HG03025 (cell line): ENCODE data around the gene SLFN14.
"Not testable (repeated sequence)": the region's sequence is repeated elsewhere in the genome, so short reads cannot be mapped to it uniquely, and the experiment has no call there.

ENCODE experiments used
- ATAC-seq: cut with Tn5 transposase; IDR thresholded peaks from one replicate; pipeline ENCODE4 v1.9.1; 2021; ENCODE audit warnings: mild to moderate bottlenecking, moderate library complexity; ENCODE audit not compliant: unreplicated experiment, low FRiP score

Gene SLFN14

GRCh38 chr17:35563181-35563580, 2.6 kb upstream of the SLFN14 start:
- ATAC-seq, result not testable (repeated sequence)

GRCh38 chr17:35559495-35560210, 966 bp downstream of the SLFN14 start:
- ATAC-seq, result no peak

GRCh38 chr17:35557353-35557752, 3.3 kb downstream of the SLFN14 start:
- no peak for ATAC-seq

GRCh38 chr17:35555691-35556090, 4.9 kb downstream of the SLFN14 start:
- no peak for ATAC-seq

GRCh38 chr17:35554668-35555067, 6.0 kb downstream of the SLFN14 start:
- ATAC-seq, result no peak

- no peak for ATAC-seq
Measured at GRCh38 chr17:35553310-35553709, 7.3 kb downstream of the SLFN14 start.

GRCh38 chr17:35548978-35549377, 11.6 kb downstream of the SLFN14 start:
- no peak for ATAC-seq

- ATAC-seq, result no peak
Measured at GRCh38 chr17:35548208-35548810, 12.3 kb downstream of the SLFN14 start.

GRCh38 chr17:35546487-35546886, 14.1 kb downstream of the SLFN14 start:
- no peak for ATAC-seq

GRCh38 chr17:35545150-35545549, 15.5 kb downstream of the SLFN14 start:
- no peak for ATAC-seq

- no peak for ATAC-seq
Measured at GRCh38 chr17:35543856-35544255, 16.8 kb downstream of the SLFN14 start.

- ATAC-seq, result no peak
Measured at GRCh38 chr17:35542990-35543389, 17.6 kb downstream of the SLFN14 start.

GRCh38 chr17:35541434-35541833, 19.2 kb downstream of the SLFN14 start:
- no peak for ATAC-seq

GRCh38 chr17:35540589-35541404, 19.8 kb downstream of the SLFN14 start:
- no peak for ATAC-seq

GRCh38 chr17:35539659-35540026, 21.0 kb downstream of the SLFN14 start:
- no peak for ATAC-seq

GRCh38 chr17:35537601-35538141, 22.9 kb downstream of the SLFN14 start, which contains the start of gene SLFN12L:
TSS of gene SLFN12L (minus strand) at chr17:35537678. CDS start at chr17:35522364, 15,314 bp downstream.
- no peak for ATAC-seq

GRCh38 chr17:35536664-35537171, 23.9 kb downstream of the SLFN14 start:
- no peak for ATAC-seq

GRCh38 chr17:35535406-35535805, 25.2 kb downstream of the SLFN14 start:
- ATAC-seq, result not testable (repeated sequence)

- ATAC-seq, result no peak
Measured at GRCh38 chr17:35534576-35535093, 26.0 kb downstream of the SLFN14 start.

GRCh38 chr17:35531160-35531559, 29.5 kb downstream of the SLFN14 start:
- ATAC-seq, result no peak

GRCh38 chr17:35529866-35530265, 30.8 kb downstream of the SLFN14 start:
- ATAC-seq, result no peak
